MCF 10A (cell line): ENCODE data around the gene URAD. TPM values are rescaled to one million over a fixed set of nuclear protein-coding genes. Genes with fewer than 3 reads are reported as not detected.

ENCODE experiments used
- BruUV-seq: library from RNA; stranded (reverse); fragments of 400-500 nt; replicated peaks from 2 replicates; lab custom pipeline; 2021; lab: Mats Ljungman, UMichigan
- CTCF ChIA-PET: fragments of 300-600 bp; sonication (Branson Sonifier 250); formaldehyde crosslinking; extraction: SDS; loops from one replicate; lab custom pipeline; 2021; ENCODE audit warnings: antibody characterized with exemption, inconsistent platforms; lab: Yijun Ruan, JAX
- POLR2A ChIA-PET: fragments of 300-600, 350-650 bp; sonication (Branson Sonifier 250); formaldehyde crosslinking; extraction: SDS; loops from one replicate; lab custom pipeline; 2020; ENCODE audit warnings: antibody characterized with exemption, inconsistent platforms; lab: Yijun Ruan, JAX
- DNase-seq: peaks from one replicate; pipeline ENCODE4 v3.0.0-alpha.2; 2018; ENCODE audit not compliant: unreplicated experiment
- H3K27ac Mint-ChIP-seq: one replicate; pipeline ENCODE4 v1.8.0; 2022; ENCODE audit warnings: mild to moderate bottlenecking, low read depth, mixed read lengths; ENCODE audit not compliant: unreplicated experiment
- H3K27me3 Mint-ChIP-seq: one replicate; pipeline ENCODE4 v1.8.0; 2022; ENCODE audit warnings: mixed read lengths; ENCODE audit not compliant: insufficient read depth, unreplicated experiment
- H3K36me3 Mint-ChIP-seq: one replicate; pipeline ENCODE4 v1.8.0; 2022; ENCODE audit warnings: mild to moderate bottlenecking, moderate library complexity, mixed read lengths; ENCODE audit not compliant: insufficient read depth, unreplicated experiment
- H3K4me1 Mint-ChIP-seq: one replicate; pipeline ENCODE4 v1.8.0; 2022; ENCODE audit warnings: mixed read lengths; ENCODE audit not compliant: insufficient read depth, unreplicated experiment
- H3K4me3 Mint-ChIP-seq: one replicate; pipeline ENCODE4 v1.8.0; 2022; ENCODE audit warnings: mild to moderate bottlenecking, moderate library complexity, mixed read lengths; ENCODE audit not compliant: unreplicated experiment
- H3K9me3 Mint-ChIP-seq: one replicate; pipeline ENCODE4 v1.8.0; 2022; ENCODE audit warnings: mixed read lengths; ENCODE audit not compliant: unreplicated experiment
- CTCF ChIP-seq: fragments of 200-600 bp; IDR thresholded peaks from one replicate; pipeline ENCODE4 v1.8.0; 2022; ENCODE audit warnings: antibody characterized with exemption, mild to moderate bottlenecking; ENCODE audit not compliant: unreplicated experiment
- intact Hi-C: fragments of 100-400 bp; cut with micrococcal nuclease; formaldehyde crosslinking; loops from 2 replicates; pipeline ENCODE4 v1.14.1; 2022
- total RNA-seq: library from RNA; stranded (reverse); gene quantifications from 2 replicates; pipeline ENCODE4 v1.2.3, GENCODE V29; 2022

Gene URAD
- total RNA-seq, 1 experiment from 2014 or later = not detected

DNA sequence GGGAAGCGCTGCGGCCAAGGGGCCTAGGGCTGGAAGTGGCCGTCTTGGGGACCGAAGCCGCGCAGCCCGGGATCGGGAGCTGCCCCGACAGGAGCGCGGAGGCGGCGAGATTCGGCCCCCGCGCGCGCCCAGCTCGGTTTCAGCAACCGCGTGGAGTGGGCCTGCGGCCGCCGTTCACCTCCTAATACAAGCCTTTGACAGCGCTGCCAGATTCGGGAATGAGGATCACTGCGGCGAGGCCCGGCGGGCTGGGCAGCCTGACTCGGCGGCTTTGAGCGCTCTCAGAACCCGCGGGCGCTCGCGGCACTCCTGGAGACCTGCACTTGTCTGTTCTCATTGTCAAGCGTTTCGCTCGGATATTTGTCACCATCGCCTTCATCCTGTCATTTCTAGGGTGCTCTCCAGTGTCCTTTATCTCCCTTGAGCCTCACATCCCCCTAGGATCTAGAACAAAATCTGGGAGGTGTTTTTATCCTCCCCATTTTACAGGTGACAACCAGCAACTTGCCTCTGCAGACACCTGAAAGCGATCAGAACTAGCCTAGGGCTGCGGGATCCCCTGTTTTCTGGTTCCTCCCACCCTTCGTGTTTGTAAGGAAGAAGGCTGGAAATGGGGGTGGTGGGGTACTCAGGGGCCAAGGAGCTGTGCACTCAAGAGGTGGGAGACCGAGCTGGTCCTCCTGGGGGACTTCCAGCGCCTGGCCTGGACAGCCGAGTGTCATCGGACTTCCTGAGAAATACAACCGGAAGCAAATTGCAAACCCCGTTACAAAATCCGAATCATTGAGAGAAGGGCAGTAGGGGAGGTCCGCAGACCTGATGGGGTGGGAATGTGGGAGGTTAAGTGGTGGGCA, 17.9 kb downstream of the URAD start:
- no peak for TF ChIP-seq CTCF
- no peak overlapping the region for H3K27ac Mint-ChIP-seq
- POLR2A ChIA-PET = no interaction called here
- H3K36me3 Mint-ChIP-seq = no peaks in the 10 kb centered on the region
- no peaks in the 10 kb centered on the region for H3K9me3 Mint-ChIP-seq
- H3K27me3 Mint-ChIP-seq = peaks cover 59% of the 10 kb centered on the region
- BruUV-seq = no TSS peak
- no peak overlapping the region for H3K4me3 Mint-ChIP-seq
- DNase-seq = no peak
- H3K4me1 Mint-ChIP-seq = no peaks in the 10 kb centered on the region
- CTCF ChIA-PET = interaction anchor here (0.6 to 2.0 kb wide), 5 partner anchors 12 to 144 kb away, joined by 3 to 8 read pairs (median 6); no protein-coding TSS in a partner anchor
- intact Hi-C loops = no loop called here

DNA sequence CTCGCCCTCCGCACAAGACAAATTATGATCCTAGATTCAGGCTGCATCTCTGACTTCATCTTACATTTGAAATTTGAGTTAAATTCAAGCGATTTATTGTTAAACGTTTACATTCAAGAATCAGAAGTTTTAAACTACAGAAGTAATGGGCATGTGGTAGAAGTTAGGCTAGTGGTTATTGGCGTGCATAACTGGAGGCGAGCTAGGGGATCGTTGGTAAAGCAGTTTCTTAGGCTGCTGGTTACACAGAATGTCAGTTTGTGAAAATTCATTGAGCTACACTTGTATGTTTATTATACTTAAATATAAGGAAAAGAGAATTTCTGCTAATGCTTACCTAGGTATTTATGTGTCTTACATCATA, 18.6 kb downstream of the URAD start:
- Mint-ChIP-seq H3K9me3 (no peaks in the 10 kb centered on the region), H3K4me1 (no peaks in the 10 kb centered on the region), H3K4me3 (no peak overlapping the region), H3K27ac (no peak overlapping the region), H3K36me3 (no peaks in the 10 kb centered on the region), H3K27me3 (peaks cover 51% of the 10 kb centered on the region)
- ChIA-PET CTCF (interaction anchor here (0.6 to 2.0 kb wide), 3 partner anchors 66 to 595 kb away, joined by 3 to 6 read pairs (median 3); no protein-coding TSS in a partner anchor), POLR2A (no interaction called here)
- no peak for DNase-seq
- BruUV-seq = no TSS peak
- intact Hi-C loops = no loop called here
- TF ChIP-seq CTCF = no peak

DNA sequence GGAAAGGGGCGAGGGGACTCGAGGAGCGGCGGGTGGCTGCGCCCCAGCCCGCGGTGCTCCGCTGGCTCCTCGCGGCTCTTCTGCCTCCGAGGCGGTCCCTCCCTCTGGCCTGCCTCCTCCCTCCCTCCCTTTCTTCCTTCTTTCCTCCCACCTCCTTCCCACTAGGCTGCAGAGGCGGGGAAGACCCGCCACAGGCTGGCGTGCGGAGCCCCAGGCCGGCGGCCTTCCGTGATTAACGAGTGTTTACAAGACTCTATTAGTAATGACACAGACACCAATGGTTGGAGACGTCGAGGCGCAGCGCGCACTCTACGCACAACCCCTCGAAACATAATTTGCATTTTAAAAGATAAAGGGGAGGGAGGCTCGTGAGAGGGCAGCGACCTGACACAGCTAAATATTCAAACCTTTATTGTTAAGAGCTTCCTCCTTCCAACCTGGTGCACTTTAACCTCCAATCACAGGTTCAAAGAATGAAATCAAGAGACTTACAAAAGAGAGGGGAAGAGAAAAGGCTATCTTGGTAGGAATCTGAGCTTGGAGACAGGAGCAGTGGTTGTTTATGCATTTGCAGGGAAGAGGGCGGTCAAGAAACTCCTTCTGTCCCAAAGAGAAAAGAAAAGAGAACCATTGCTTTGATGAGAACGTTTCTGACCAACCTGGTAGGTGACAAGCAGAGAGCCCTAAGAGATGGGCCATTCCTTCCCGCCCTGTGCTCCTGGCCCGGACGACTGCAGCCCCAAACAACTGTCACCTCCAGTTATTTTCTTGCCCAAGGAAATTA, 19.2 kb downstream of the URAD start, which contains the start of gene CDX2:
Gene CDX2, minus strand, starts transcription at position 234 of the 784 bp plus-strand sequence. CDS start 309 bp downstream, outside the sequence.
- no peaks in the 10 kb centered on the region for H3K36me3 Mint-ChIP-seq
- ChIA-PET POLR2A (interaction anchor here (0.6 kb wide), 1 partner anchor 348 kb away, joined by 3 read pairs; no protein-coding TSS in a partner anchor), CTCF (interaction anchor here (0.5 to 2.0 kb wide), 5 partner anchors 15 to 628 kb away, joined by 3 to 6 read pairs (median 3); no protein-coding TSS in a partner anchor)
- H3K4me3 Mint-ChIP-seq = peak within 1 kb of the TSS; percentile 61
- no peak within 1 kb of the TSS for H3K27ac Mint-ChIP-seq
- H3K9me3 Mint-ChIP-seq = no peaks in the 10 kb centered on the region
- no peaks in the 10 kb centered on the region for H3K4me1 Mint-ChIP-seq
- TF ChIP-seq CTCF = no peak
- H3K27me3 Mint-ChIP-seq = peaks cover 46% of the 10 kb centered on the region
- no peak for DNase-seq
- intact Hi-C loops = no loop called here
- BruUV-seq = no TSS peak
